ENCODE results near the gene SCN5A.

- TF ChIP-seq TCF7 (CRISPR knock-in tag; IDR thresholded peaks at IDR 0.05; ENCODE audit: low read depth) (no peak), ZNF317 (CRISPR knock-in tag; IDR thresholded peaks at IDR 0.05; ENCODE audit: borderline replicate concordance, low read depth) (no peak), CTCF (IDR thresholded peaks at IDR 0.05) (no peak), CREM (CRISPR knock-in tag; IDR thresholded peaks at IDR 0.05) (no peak), ZNF263 (CRISPR knock-in tag; IDR thresholded peaks at IDR 0.05; ENCODE audit: low read depth) (no peak), KAT7 (CRISPR knock-in tag; IDR thresholded peaks at IDR 0.05; ENCODE audit: borderline replicate concordance) (no peak), SMAD4 (CRISPR knock-in tag; IDR thresholded peaks at IDR 0.05) (no peak), TEAD4 (CRISPR knock-in tag; IDR thresholded peaks at IDR 0.05) (no peak), CREB1 (CRISPR knock-in tag; IDR thresholded peaks at IDR 0.05) (no peak)
- TF ChIP-seq, protein P1, sequence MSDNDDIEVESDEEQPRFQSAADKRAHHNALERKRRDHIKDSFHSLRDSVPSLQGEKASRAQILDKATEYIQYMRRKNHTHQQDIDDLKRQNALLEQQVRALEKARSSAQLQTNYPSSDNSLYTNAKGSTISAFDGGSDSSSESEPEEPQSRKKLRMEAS (CRISPR knock-in tag; IDR thresholded peaks at IDR 0.05) = no peak
- TF ChIP-seq, protein P2, sequence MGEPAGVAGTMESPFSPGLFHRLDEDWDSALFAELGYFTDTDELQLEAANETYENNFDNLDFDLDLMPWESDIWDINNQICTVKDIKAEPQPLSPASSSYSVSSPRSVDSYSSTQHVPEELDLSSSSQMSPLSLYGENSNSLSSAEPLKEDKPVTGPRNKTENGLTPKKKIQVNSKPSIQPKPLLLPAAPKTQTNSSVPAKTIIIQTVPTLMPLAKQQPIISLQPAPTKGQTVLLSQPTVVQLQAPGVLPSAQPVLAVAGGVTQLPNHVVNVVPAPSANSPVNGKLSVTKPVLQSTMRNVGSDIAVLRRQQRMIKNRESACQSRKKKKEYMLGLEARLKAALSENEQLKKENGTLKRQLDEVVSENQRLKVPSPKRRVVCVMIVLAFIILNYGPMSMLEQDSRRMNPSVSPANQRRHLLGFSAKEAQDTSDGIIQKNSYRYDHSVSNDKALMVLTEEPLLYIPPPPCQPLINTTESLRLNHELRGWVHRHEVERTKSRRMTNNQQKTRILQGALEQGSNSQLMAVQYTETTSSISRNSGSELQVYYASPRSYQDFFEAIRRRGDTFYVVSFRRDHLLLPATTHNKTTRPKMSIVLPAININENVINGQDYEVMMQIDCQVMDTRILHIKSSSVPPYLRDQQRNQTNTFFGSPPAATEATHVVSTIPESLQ (CRISPR knock-in tag; IDR thresholded peaks at IDR 0.05) = no peak
Observed at GRCh38 chr3:38653685-38654537, 4.4 kb upstream of the SCN5A start.

All from WTC11 (cell line).